ENCODE data around the gene RAB3IP.
"Not testable (repeated sequence)": the region's sequence is repeated elsewhere in the genome, so short reads cannot be mapped to it uniquely, and the experiment has no call there.

The RAB3IP gene

GRCh38 chr12:69807101-69807897, 68.6 kb downstream of the RAB3IP start:
- H3K27ac ChIP-seq (ENCODE audit: low read depth, low read length); H3K36me3 ChIP-seq (ENCODE audit: control insufficient read depth in 5 of 5, insufficient read depth in 5 of 5, low read length in 5 of 5); H3K9me3 ChIP-seq (ENCODE audit: control insufficient read depth in 5 of 5, low read length in 5 of 5); H3K27me3 ChIP-seq (ENCODE audit: control insufficient read depth in 5 of 5, insufficient read depth in 4 of 5, low read length in 5 of 5); H3K4me3 ChIP-seq (ENCODE audit: low read depth in 1 of 5, low read length in 5 of 5); H3K9ac ChIP-seq (ENCODE audit: low read length in 5 of 5); H3K4me1 ChIP-seq (ENCODE audit: control insufficient read depth in 5 of 5, insufficient read depth in 5 of 5, low read length in 5 of 5): not testable (repeated sequence)

DNA sequence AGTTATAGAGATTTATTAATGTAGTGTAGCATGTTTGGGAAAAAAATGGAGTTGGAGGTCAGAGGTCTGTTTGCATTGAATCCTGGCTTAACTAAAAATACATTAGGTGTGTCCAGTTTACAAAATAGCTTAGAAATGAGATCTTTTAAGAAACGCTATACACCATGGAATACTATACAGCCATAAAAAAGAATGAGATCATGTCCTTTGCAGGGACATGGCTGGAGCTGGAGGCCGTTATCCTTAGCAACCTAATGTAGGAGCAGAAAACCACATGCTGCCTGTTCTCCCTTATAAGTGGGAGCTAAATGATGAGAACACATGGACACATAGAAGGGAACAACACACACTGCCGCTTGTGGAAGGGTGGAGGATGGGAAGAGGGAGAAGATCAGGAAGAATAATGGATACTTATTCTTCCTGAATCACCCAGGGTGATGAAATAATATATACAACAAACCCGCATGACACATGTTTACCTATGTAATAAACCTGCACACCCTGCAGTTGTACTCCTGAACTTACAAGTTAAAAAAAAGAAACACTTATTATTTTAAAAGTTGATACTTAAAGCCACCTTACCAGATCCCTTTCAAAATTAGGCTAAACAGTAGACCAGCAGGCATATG, 72.3 kb downstream of the RAB3IP start:
- H3K4me3 ChIP-seq (ENCODE audit: low read depth in 1 of 5, low read length in 5 of 5) = no peak overlapping the region
- H3K36me3 ChIP-seq (ENCODE audit: control insufficient read depth in 5 of 5, insufficient read depth in 5 of 5, low read length in 5 of 5) = no peaks in the 10 kb centered on the region
- peaks cover 0 to 2% (median 0%) of the 10 kb centered on the region in 5 donors for H3K9me3 ChIP-seq (ENCODE audit: control insufficient read depth in 5 of 5, low read length in 5 of 5)
- H3K9ac ChIP-seq (ENCODE audit: low read length in 5 of 5) = no peak overlapping the region
- no peak overlapping the region for H3K27ac ChIP-seq (ENCODE audit: low read depth, low read length)
- H3K4me1 ChIP-seq (ENCODE audit: control insufficient read depth in 5 of 5, insufficient read depth in 5 of 5, low read length in 5 of 5) = no peaks in the 10 kb centered on the region
- no peaks in the 10 kb centered on the region for H3K27me3 ChIP-seq (ENCODE audit: control insufficient read depth in 5 of 5, insufficient read depth in 4 of 5, low read length in 5 of 5)

GRCh38 chr12:69816082-69816481, 77.4 kb downstream of the RAB3IP start:
- peaks cover 0 to under 1% (median 0%) of the 10 kb centered on the region in 5 donors for H3K4me1 ChIP-seq (ENCODE audit: control insufficient read depth in 5 of 5, insufficient read depth in 5 of 5, low read length in 5 of 5)

GRCh38 chr12:69821032-69821455, 82.4 kb downstream of the RAB3IP start:
- Histone ChIP-seq H3K9me3 (ENCODE audit: control insufficient read depth in 5 of 5, low read length in 5 of 5) (no peaks in the 10 kb centered on the region), H3K27ac (ENCODE audit: low read depth, low read length) (no peak overlapping the region)

More at GRCh38 chr12:69816082-69816481, 77.4 kb downstream of the RAB3IP start:
- Histone ChIP-seq H3K36me3 (ENCODE audit: control insufficient read depth in 5 of 5, insufficient read depth in 5 of 5, low read length in 5 of 5) (no peaks in the 10 kb centered on the region), H3K9me3 (ENCODE audit: control insufficient read depth in 5 of 5, low read length in 5 of 5) (peaks cover 0 to under 1% (median 0%) of the 10 kb centered on the region in 5 donors), H3K27ac (ENCODE audit: low read depth, low read length) (no peak overlapping the region), H3K27me3 (ENCODE audit: control insufficient read depth in 5 of 5, insufficient read depth in 4 of 5, low read length in 5 of 5) (no peaks in the 10 kb centered on the region), H3K4me3 (ENCODE audit: low read depth in 1 of 5, low read length in 5 of 5) (no peak overlapping the region), H3K9ac (ENCODE audit: low read length in 5 of 5) (no peak overlapping the region)

GRCh38 chr12:69821456-69822159, 82.9 kb downstream of the RAB3IP start:
- Histone ChIP-seq H3K4me3 (ENCODE audit: low read depth in 1 of 5, low read length in 5 of 5) (no peak overlapping the region), H3K9ac (ENCODE audit: low read length in 5 of 5) (no peak overlapping the region), H3K27ac (ENCODE audit: low read depth, low read length) (no peak overlapping the region)

More at GRCh38 chr12:69821032-69821455, 82.4 kb downstream of the RAB3IP start:
- H3K4me3 ChIP-seq (ENCODE audit: low read depth in 1 of 5, low read length in 5 of 5) = no peak overlapping the region
- H3K36me3 ChIP-seq (ENCODE audit: control insufficient read depth in 5 of 5, insufficient read depth in 5 of 5, low read length in 5 of 5) = no peaks in the 10 kb centered on the region
- H3K4me1 ChIP-seq (ENCODE audit: control insufficient read depth in 5 of 5, insufficient read depth in 5 of 5, low read length in 5 of 5) = peaks cover 0 to 9% (median 6%) of the 10 kb centered on the region in 5 donors
- peaks cover 0 to 3% (median 0%) of the 10 kb centered on the region in 5 donors for H3K27me3 ChIP-seq (ENCODE audit: control insufficient read depth in 5 of 5, insufficient read depth in 4 of 5, low read length in 5 of 5)
- H3K9ac ChIP-seq (ENCODE audit: low read length in 5 of 5) = no peak overlapping the region

GRCh38 chr12:69822201-69822860, 83.7 kb downstream of the RAB3IP start:
- Histone ChIP-seq H3K9me3 (ENCODE audit: control insufficient read depth in 5 of 5, low read length in 5 of 5) (no peaks in the 10 kb centered on the region), H3K27me3 (ENCODE audit: control insufficient read depth in 5 of 5, insufficient read depth in 4 of 5, low read length in 5 of 5) (peaks cover 0 to 3% (median 0%) of the 10 kb centered on the region in 5 donors), H3K9ac (ENCODE audit: low read length in 5 of 5) (no peak overlapping the region), H3K36me3 (ENCODE audit: control insufficient read depth in 5 of 5, insufficient read depth in 5 of 5, low read length in 5 of 5) (no peaks in the 10 kb centered on the region), H3K4me3 (ENCODE audit: low read depth in 1 of 5, low read length in 5 of 5) (no peak overlapping the region), H3K27ac (ENCODE audit: low read depth, low read length) (no peak overlapping the region), H3K4me1 (ENCODE audit: control insufficient read depth in 5 of 5, insufficient read depth in 5 of 5, low read length in 5 of 5) (peaks cover 0 to 9% (median 6%) of the 10 kb centered on the region in 5 donors)

More at GRCh38 chr12:69821456-69822159, 82.9 kb downstream of the RAB3IP start:
- peaks cover 0 to 9% (median 6%) of the 10 kb centered on the region in 5 donors for H3K4me1 ChIP-seq (ENCODE audit: control insufficient read depth in 5 of 5, insufficient read depth in 5 of 5, low read length in 5 of 5)
- H3K36me3 ChIP-seq (ENCODE audit: control insufficient read depth in 5 of 5, insufficient read depth in 5 of 5, low read length in 5 of 5) = no peaks in the 10 kb centered on the region
- peaks cover 0 to 3% (median 0%) of the 10 kb centered on the region in 5 donors for H3K27me3 ChIP-seq (ENCODE audit: control insufficient read depth in 5 of 5, insufficient read depth in 4 of 5, low read length in 5 of 5)
- no peaks in the 10 kb centered on the region for H3K9me3 ChIP-seq (ENCODE audit: control insufficient read depth in 5 of 5, low read length in 5 of 5)

DNA sequence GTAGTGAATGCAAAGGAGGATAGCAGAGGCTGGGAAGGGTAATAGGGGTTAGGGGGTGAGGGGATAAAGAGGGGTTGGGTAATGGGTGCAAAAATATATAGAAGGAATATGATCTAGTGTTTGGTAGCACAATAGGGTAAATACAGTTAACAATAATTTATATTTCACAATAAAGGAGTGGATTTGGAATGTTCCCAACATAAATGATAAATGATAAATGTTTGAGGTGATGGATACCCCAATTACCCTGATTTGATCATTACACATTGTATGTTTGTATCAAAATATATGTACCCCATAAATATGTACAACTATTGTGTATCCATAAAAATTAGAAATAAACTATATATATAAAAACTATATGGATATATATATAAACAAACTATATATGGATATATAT, 85.4 kb downstream of the RAB3IP start:
- Histone ChIP-seq H3K27ac (ENCODE audit: low read depth, low read length) (no peak overlapping the region), H3K36me3 (ENCODE audit: control insufficient read depth in 5 of 5, insufficient read depth in 5 of 5, low read length in 5 of 5) (no peaks in the 10 kb centered on the region), H3K9ac (ENCODE audit: low read length in 5 of 5) (no peak overlapping the region), H3K4me3 (ENCODE audit: low read depth in 1 of 5, low read length in 5 of 5) (no peak overlapping the region), H3K9me3 (ENCODE audit: control insufficient read depth in 5 of 5, low read length in 5 of 5) (no peaks in the 10 kb centered on the region), H3K27me3 (ENCODE audit: control insufficient read depth in 5 of 5, insufficient read depth in 4 of 5, low read length in 5 of 5) (peaks cover 0 to 3% (median 0%) of the 10 kb centered on the region in 5 donors), H3K4me1 (ENCODE audit: control insufficient read depth in 5 of 5, insufficient read depth in 5 of 5, low read length in 5 of 5) (peaks cover 0 to 9% (median 6%) of the 10 kb centered on the region in 5 donors)

DNA sequence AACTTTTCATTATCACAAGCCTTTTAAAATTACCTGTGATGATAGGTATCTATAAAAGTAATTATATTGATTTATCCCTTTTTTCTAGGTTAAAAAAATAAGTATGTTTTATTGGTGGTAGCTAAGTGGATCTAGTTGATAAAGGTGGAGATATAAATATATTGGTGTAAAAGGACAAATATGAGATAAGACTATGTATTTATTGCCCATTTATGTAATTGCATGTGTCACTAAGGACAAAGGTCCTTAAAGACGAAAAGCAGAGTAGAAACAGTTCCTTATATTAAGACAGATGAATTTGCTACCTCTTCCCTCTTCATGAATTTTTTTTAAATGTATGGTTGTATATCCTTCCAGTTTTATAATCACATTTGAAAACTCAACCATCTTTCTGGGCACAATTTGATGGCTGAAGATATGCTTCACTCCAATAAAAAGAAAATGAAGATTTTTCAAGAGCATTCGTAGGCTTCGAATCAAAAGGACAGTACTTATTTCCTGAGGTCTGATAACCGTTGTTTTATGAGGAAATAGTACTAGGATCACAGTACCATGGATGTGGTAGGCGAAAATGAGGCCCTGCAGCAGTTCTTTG, 86.4 kb downstream of the RAB3IP start, which contains the start of gene MYRFL:
TSS of gene MYRFL (plus strand) at position 262 of the 595 bp plus-strand sequence. CDS start at position 553, 291 bp downstream.
- no peak within 1 kb of the TSS for H3K27ac ChIP-seq (ENCODE audit: low read depth, low read length)
- H3K27me3 ChIP-seq (ENCODE audit: control insufficient read depth in 5 of 5, insufficient read depth in 4 of 5, low read length in 5 of 5) = peaks cover 0 to 3% (median 0%) of the 10 kb centered on the region in 5 donors
- H3K9ac ChIP-seq (ENCODE audit: low read length in 5 of 5) = no peak within 1 kb of the TSS
- no peak within 1 kb of the TSS for H3K4me3 ChIP-seq (ENCODE audit: low read depth in 1 of 5, low read length in 5 of 5)
- peaks cover 0 to 9% (median 6%) of the 10 kb centered on the region in 5 donors for H3K4me1 ChIP-seq (ENCODE audit: control insufficient read depth in 5 of 5, insufficient read depth in 5 of 5, low read length in 5 of 5)
- no peaks in the 10 kb centered on the region for H3K9me3 ChIP-seq (ENCODE audit: control insufficient read depth in 5 of 5, low read length in 5 of 5)
- no peaks in the 10 kb centered on the region for H3K36me3 ChIP-seq (ENCODE audit: control insufficient read depth in 5 of 5, insufficient read depth in 5 of 5, low read length in 5 of 5)

DNA sequence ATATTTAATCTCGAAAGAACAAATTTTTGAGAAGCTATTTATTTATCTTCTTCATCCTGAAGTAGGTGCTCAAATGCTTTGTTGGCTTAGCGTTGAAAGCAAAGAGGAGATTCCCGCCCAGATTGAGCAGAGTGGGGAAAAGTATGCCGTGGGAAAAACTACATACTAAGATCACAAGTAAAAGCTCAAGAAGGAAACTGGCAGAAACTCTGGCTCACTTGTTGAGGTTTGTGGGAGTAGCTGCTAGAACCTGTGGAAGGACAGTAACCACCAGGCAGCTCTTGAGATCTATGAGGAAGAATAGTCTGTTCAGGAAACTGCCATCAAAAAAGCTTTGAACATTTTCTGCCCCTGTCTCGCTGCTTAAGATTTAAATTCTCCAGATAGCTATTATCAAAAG, 90.2 kb downstream of the RAB3IP start:
- H3K36me3 ChIP-seq (ENCODE audit: control insufficient read depth in 5 of 5, insufficient read depth in 5 of 5, low read length in 5 of 5) = no peaks in the 10 kb centered on the region
- no peak overlapping the region for H3K9ac ChIP-seq (ENCODE audit: low read length in 5 of 5)
- H3K27me3 ChIP-seq (ENCODE audit: control insufficient read depth in 5 of 5, insufficient read depth in 4 of 5, low read length in 5 of 5) = peaks cover 0 to 3% (median 0%) of the 10 kb centered on the region in 5 donors
- H3K27ac ChIP-seq (ENCODE audit: low read depth, low read length) = no peak overlapping the region
- peaks cover 0 to 8% (median 0%) of the 10 kb centered on the region in 5 donors for H3K4me1 ChIP-seq (ENCODE audit: control insufficient read depth in 5 of 5, insufficient read depth in 5 of 5, low read length in 5 of 5)
- H3K4me3 ChIP-seq (ENCODE audit: low read depth in 1 of 5, low read length in 5 of 5) = no peak overlapping the region
- H3K9me3 ChIP-seq (ENCODE audit: control insufficient read depth in 5 of 5, low read length in 5 of 5) = no peaks in the 10 kb centered on the region
